HG03354 (cell line): ENCODE measurements around the gene PRCC.
"Not testable (repeated sequence)": the region's sequence is repeated elsewhere in the genome, so short reads cannot be mapped to it uniquely, and the experiment has no call there.

Source experiments
- ATAC-seq: cut with Tn5 transposase; IDR thresholded peaks from one replicate; pipeline ENCODE4 v1.9.1; 2021; ENCODE audit warnings: mild to moderate bottlenecking; ENCODE audit not compliant: unreplicated experiment, poor library complexity, severe bottlenecking

The PRCC gene

GRCh38 chr1:156756355-156756754 is 11.0 kb upstream of the PRCC start:
- ATAC-seq = no peak

- ATAC-seq = not testable (repeated sequence)
These were observed 9.6 kb upstream of the PRCC start for GRCh38 chr1:156757572-156758253.

DNA sequence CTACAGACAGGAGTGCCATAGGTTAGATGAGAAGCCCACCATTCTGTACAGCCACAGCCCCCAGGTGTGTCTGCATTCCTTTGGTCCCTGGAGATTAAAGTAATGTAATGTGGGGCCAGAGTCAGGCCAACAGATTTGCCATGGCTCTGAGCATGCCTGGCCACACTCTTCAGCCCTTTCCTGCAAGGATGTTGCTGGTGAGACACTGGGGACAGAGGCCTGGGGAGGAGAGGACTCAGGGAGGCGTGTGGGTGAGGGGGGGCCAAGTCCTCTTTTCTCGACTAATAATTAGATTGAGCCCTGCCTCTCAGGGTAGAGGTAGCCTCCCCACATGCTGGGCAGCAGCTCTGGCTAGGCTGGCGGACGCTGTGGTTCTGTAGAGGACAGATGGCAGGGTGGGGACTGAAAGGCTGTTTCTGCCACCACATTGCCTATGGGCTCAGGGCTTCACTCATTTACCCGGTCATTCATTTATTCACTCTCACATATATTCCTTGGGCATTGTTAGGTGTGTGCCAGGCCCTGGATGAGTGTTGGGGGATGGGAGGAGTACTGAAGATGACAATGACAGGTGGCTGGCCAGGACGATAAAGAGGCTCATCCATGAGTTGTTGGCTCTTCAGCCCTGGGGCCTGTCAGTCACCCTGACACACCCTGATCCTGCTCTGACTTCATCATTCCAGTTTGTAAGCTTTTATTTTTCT is 7.1 kb upstream of the PRCC start:
- ATAC-seq = no peak

DNA sequence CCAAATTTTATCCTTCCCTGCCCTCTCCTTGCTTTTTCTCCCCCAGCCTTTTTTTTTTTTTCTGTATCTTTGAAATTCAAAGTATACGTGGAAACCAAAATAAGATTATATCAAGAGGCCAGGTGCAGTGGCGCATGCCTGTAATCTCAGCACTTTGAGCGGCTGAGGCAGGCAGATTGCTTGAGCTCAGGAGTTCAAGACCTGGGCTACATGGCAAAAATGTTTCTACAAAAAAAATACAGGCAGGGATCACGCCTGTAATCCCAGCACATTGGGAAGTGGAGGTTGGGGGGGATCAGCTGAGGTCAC is 6.6 kb upstream of the PRCC start:
- ATAC-seq = no peak

GRCh38 chr1:156765136-156765535 is 2.2 kb upstream of the PRCC start:
- not testable (repeated sequence) for ATAC-seq

DNA sequence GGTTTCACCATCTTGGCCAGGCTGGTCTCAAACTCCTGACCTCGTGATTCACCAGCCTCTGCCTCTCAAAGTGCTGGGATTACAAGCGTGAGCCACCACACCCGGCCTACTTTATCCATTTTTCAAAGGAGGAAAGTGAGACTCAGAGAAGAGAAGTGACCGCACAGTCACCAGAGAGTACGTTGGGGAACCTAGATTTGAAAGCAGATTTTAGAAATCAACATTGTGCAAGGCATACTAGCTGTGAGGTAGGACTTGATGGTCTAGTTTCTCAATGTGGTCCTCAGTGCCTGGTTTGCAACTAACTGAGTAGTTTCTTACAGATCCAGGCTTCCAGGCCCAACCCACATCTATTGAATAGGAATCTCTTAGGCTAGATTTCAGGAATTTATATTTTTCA is 1.7 kb upstream of the PRCC start:
- ATAC-seq = no peak

DNA sequence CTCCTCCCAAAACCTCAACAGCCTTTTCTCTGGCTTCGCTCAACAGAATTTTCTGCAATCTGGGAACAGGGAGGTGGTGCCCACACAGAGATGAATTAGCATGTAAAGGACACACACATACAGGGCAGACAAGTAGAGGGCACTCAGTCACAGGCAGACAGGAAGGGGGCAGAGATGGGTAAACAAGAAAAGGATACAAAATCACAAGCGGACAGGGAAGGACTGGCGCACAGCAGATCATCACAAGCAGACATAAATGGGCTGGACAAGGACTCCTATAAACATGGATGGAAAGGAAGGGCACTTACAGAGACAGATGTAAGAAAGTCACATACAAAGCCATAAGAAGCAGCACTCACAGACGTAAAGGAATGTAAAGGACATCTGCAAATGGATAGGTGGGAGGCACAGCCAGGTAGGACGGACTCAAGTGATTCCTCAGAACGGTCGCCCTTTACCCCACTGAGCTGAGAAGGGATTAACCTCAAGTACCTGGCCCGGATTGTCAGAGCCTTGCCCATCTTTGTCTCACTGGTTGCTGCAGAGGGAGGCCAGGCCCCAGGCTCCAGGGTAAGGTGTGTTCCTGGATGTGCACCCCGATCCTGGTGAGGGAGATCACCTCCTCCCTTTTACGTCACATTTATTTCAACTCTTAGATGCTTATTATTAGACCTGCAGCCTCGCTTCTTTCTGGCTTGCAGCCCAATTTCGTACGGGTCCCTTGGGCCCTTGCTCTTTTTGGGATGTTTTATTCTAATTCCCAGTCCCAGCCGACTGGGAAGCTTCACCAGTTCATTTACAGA is 836 bp upstream of the PRCC start:
- ATAC-seq = peak; percentile 13

GRCh38 chr1:156767879-156768604 is 707 bp downstream of the PRCC start:
- ATAC-seq = peak; percentile 9

- ATAC-seq = no peak
These were observed 1.4 kb downstream of the PRCC start for GRCh38 chr1:156768610-156769295.

- no peak for ATAC-seq
These were observed 4.9 kb downstream of the PRCC start for GRCh38 chr1:156772222-156772621.

GRCh38 chr1:156772728-156773497 is 5.6 kb downstream of the PRCC start:
- no peak for ATAC-seq

DNA sequence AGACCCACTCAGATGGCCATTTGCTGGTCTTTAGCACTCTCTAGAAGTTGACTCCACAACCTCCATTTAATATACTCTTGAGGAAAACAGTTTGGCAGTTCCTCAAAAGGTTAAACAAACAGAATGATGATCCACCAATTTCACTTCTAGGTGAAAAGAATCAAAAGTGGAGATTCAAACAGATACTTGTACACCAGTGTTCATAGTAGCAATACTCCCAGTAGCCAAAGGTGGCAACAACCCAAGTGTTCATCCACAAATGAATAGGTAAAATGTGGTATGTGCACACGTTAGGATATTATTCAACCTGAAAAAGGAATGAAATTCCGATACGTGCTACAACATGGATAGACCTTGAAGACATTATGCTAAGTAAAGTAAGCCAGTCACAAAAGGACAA is 6.3 kb downstream of the PRCC start:
- ATAC-seq = no peak

GRCh38 chr1:156775799-156776198 is 8.5 kb downstream of the PRCC start:
- no peak for ATAC-seq

GRCh38 chr1:156776942-156777341 is 9.6 kb downstream of the PRCC start:
- ATAC-seq = no peak

GRCh38 chr1:156777573-156777972 is 10.2 kb downstream of the PRCC start:
- ATAC-seq = no peak

DNA sequence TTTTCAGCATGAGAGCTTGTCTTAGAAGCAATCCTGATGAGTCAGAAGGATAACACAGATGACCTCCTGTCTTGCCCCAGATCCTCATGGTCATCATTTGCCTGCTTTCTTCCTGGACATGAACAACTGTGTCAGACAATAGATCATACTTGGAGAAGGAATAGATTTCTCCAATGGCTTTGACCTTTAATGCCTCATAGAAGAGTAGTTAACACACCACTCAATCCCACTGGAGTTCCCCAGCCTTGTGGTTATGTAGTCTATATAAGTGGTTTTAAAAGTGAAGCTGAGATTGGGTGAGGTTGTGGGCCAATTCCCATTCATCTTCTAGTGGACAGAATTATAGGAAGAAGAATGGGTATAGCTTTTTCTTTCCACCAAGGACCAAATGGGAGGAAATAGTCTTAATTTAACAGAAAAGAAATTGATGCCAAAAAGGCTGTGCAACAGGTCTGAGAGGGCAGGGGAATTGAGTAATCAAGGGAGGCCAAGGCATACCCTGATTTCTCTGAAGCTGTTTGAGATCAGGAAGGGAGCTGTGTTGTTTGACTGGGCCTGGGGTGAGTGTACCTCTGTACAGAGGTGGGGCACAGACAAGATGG is 14.4 kb downstream of the PRCC start:
- no peak for ATAC-seq

DNA sequence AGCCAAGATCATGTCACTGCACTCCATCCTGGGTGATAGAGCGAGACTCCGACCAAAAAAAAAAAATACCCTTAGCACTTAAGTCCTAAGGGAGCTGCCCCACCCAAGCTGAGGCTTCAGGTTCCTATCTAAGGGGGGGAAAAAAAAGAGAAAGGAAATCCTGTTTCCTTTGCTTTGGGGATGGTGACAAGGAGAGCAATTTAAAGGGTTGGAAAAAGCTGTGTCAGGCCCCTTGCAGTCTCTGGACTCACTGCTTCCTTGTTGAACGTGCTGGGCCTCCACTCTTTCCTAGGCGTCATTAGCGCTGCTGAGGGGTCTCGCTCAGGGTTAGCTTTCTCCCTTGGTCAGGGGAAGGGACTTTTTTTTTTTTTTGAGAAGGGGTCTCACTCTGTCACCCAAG is 18.1 kb downstream of the PRCC start:
- ATAC-seq = no peak

- no peak for ATAC-seq
These were observed 19.3 kb downstream of the PRCC start for GRCh38 chr1:156786640-156787039.

DNA sequence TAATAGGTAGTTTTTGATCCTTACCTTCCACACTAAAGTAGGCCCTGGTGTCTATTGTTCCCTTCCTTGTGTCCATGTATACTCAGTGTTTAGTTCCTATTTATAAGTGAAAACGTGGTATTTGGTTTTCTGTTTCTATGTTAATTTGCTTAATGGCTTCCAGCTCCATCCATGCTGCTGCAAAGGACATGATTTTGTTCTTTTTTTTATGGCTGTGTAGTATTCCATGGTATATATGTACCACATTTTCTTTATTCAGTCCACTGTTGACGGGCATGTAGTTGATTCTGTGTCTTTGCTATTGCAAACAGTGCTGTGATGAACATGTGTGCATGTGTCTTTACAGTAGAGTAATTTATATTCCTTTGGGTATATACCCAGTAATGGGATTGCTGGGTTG is 20.8 kb downstream of the PRCC start:
- ATAC-seq = no peak
